Natural killer cell (primary cell): Measurements from ENCODE around the gene NR2F6. TPM values are rescaled to one million over a fixed set of nuclear protein-coding genes. Genes with fewer than 3 reads are reported as not detected.

ENCODE experiments used
- ATAC-seq, 3 donors: fragments of 150-1000 bp in 2 of 3; fragments of 200-7000 bp in 1 of 3; cut with Tn5 transposase; 1 replicate in 1 of 3; 2 replicates in 2 of 3; pipeline ENCODE4 v1.10.0; 2021; ENCODE audit warnings: mild to moderate bottlenecking in 2 of 3, moderate library complexity in 2 of 3
- DNase-seq, 2 donors: peaks; one replicate each; pipeline versions ENCODE4 v3.0.0 to v3.0.0-alpha.2; 2013 to 2021; ENCODE audit warnings: mixed read lengths in 1 of 2
- H3K27ac ChIP-seq: one replicate; pipeline ENCODE4 v1.5.1; 2013; ENCODE audit warnings: mild to moderate bottlenecking, low read length
- H3K27me3 ChIP-seq: one replicate; pipeline ENCODE4 v1.6.1; 2013; ENCODE audit warnings: low read length; ENCODE audit not compliant: control insufficient read depth, insufficient read depth
- H3K36me3 ChIP-seq: one replicate; pipeline ENCODE4 v1.6.1; 2013; ENCODE audit warnings: low read length; ENCODE audit not compliant: control insufficient read depth, insufficient read depth
- H3K4me1 ChIP-seq: one replicate; pipeline ENCODE4 v1.6.1; 2013; ENCODE audit warnings: low read length; ENCODE audit not compliant: control insufficient read depth, insufficient read depth
- H3K4me3 ChIP-seq: one replicate; pipeline ENCODE4 v1.5.1; 2013; ENCODE audit warnings: low read length
- H3K9me3 ChIP-seq: one replicate; pipeline ENCODE4 v1.6.1; 2013; ENCODE audit warnings: low read length; ENCODE audit not compliant: control insufficient read depth, insufficient read depth
- H3K27ac Mint-ChIP-seq, 2 donors: one replicate each; pipeline ENCODE4 v1.8.0; 2022; ENCODE audit warnings: mild to moderate bottlenecking in 2 of 2, mixed read lengths in 2 of 2, moderate library complexity in 1 of 2
- H3K27me3 Mint-ChIP-seq, 2 donors: one replicate each; pipeline ENCODE4 v1.8.0; 2022; ENCODE audit warnings: low read depth in 2 of 2, mixed read lengths in 2 of 2
- H3K36me3 Mint-ChIP-seq: one replicate; pipeline ENCODE4 v1.8.0; 2022; ENCODE audit warnings: mixed read lengths
- H3K4me1 Mint-ChIP-seq, 2 donors: one replicate each; pipeline ENCODE4 v1.8.0; 2022; ENCODE audit warnings: mixed read lengths in 2 of 2
- H3K4me3 Mint-ChIP-seq: one replicate; pipeline ENCODE4 v1.8.0; 2022; ENCODE audit warnings: mild to moderate bottlenecking, moderate library complexity, mixed read lengths
- H3K9me3 Mint-ChIP-seq, 2 donors: one replicate each; pipeline ENCODE4 v1.8.0; 2022; ENCODE audit warnings: mixed read lengths in 2 of 2
- CTCF ChIP-seq: fragments of 200-600 bp; IDR thresholded peaks from one replicate; pipeline ENCODE4 v1.8.0; 2022; ENCODE audit warnings: antibody characterized with exemption
- WGBS: methylation state at CpG from one replicate; pipeline ENCODE4 v1.1.7; 2013; ENCODE audit warnings: missing lambda C conversion rate; ENCODE audit not compliant: insufficient coverage; 5-methylcytosine and 5-hydroxymethylcytosine counted together
- intact Hi-C: fragments of 100-400 bp; cut with micrococcal nuclease; formaldehyde crosslinking; loops from one replicate; pipeline ENCODE4 v1.14.2; 2022
- total RNA-seq, 4 donors: library from RNA; stranded (reverse); fragments of 120-200 nt in 1 of 4; gene quantifications; one replicate each; pipeline versions ENCODE4 v1.2.3 to v1.2.4, GENCODE V29; 2013 to 2022

The NR2F6 gene
- total RNA-seq, 3 donors from 2014 or later (not counting 1 experiment from before 2014, with no cell fraction given): 1.3 to 4.2 (median 1.8) TPM

- ATAC-seq (peak; percentile 58 to 78 (median 60)), DNase-seq (peak; percentile 44 to 74)
- Histone ChIP-seq H3K4me1 (peaks cover 3% of the 10 kb centered on the region), H3K9me3 (no peaks in the 10 kb centered on the region), H3K27me3 (no peaks in the 10 kb centered on the region), H3K36me3 (peaks cover 74% of the 10 kb centered on the region), H3K27ac (no peak overlapping the region), H3K4me3 (no peak overlapping the region)
- no peaks in the 10 kb centered on the region for H3K36me3 Mint-ChIP-seq
- H3K27ac Mint-ChIP-seq: no peak overlapping the region
- TF ChIP-seq CTCF: peak; percentile 30
- H3K4me1 Mint-ChIP-seq: peaks cover 0 to 4% of the 10 kb centered on the region in 2 donors
- no peaks in the 10 kb centered on the region for H3K9me3 Mint-ChIP-seq
- intact Hi-C loops: loop anchor here (1.0 kb wide), 1 partner anchor 77 kb away; no protein-coding TSS in a partner anchor
- 92% methylated on average over 27 of the region's 27 CpGs for WGBS
- H3K27me3 Mint-ChIP-seq: no peaks in the 10 kb centered on the region
- no peak overlapping the region for H3K4me3 Mint-ChIP-seq
Measured at GRCh38 chr19:17205237-17206140, 40.2 kb downstream of the NR2F6 start.

GRCh38 chr19:17202713-17203112 lies 43.0 kb downstream of the NR2F6 start:
- H3K27ac ChIP-seq: no peak overlapping the region
- H3K36me3 Mint-ChIP-seq: no peaks in the 10 kb centered on the region
- no peaks in the 10 kb centered on the region for H3K9me3 Mint-ChIP-seq
- DNase-seq (no peak), ATAC-seq (no peak)
- TF ChIP-seq CTCF: no peak
- no peaks in the 10 kb centered on the region for H3K27me3 Mint-ChIP-seq
- H3K36me3 ChIP-seq: peaks cover 75% of the 10 kb centered on the region
- H3K9me3 ChIP-seq: no peaks in the 10 kb centered on the region
- no peak overlapping the region for H3K27ac Mint-ChIP-seq
- intact Hi-C loops: no loop called here
- no peaks in the 10 kb centered on the region for H3K27me3 ChIP-seq
- 95% methylated on average over 17 of the region's 17 CpGs for WGBS
- H3K4me3 ChIP-seq: no peak overlapping the region
- H3K4me1 ChIP-seq: no peaks in the 10 kb centered on the region
- H3K4me3 Mint-ChIP-seq: no peak overlapping the region
- H3K4me1 Mint-ChIP-seq: no peaks in the 10 kb centered on the region

GRCh38 chr19:17202249-17202648 lies 43.5 kb downstream of the NR2F6 start:
- intact Hi-C loops: no loop called here
- H3K27me3 Mint-ChIP-seq: no peaks in the 10 kb centered on the region
- H3K27ac Mint-ChIP-seq: no peak overlapping the region
- Histone ChIP-seq H3K27me3 (no peaks in the 10 kb centered on the region), H3K4me1 (no peaks in the 10 kb centered on the region), H3K4me3 (no peak overlapping the region), H3K27ac (no peak overlapping the region), H3K36me3 (peaks cover 77% of the 10 kb centered on the region), H3K9me3 (no peaks in the 10 kb centered on the region)
- no peak overlapping the region for H3K4me3 Mint-ChIP-seq
- TF ChIP-seq CTCF: no peak
- no peaks in the 10 kb centered on the region for H3K36me3 Mint-ChIP-seq
- H3K9me3 Mint-ChIP-seq: no peaks in the 10 kb centered on the region
- DNase-seq (peak in 1 of 2 donors; percentile 42), ATAC-seq (no peak)
- WGBS: 94% methylated on average over 9 of the region's 9 CpGs
- H3K4me1 Mint-ChIP-seq: no peaks in the 10 kb centered on the region
